ENCODE data around the gene PAN3.

PAN3 gene

DNA sequence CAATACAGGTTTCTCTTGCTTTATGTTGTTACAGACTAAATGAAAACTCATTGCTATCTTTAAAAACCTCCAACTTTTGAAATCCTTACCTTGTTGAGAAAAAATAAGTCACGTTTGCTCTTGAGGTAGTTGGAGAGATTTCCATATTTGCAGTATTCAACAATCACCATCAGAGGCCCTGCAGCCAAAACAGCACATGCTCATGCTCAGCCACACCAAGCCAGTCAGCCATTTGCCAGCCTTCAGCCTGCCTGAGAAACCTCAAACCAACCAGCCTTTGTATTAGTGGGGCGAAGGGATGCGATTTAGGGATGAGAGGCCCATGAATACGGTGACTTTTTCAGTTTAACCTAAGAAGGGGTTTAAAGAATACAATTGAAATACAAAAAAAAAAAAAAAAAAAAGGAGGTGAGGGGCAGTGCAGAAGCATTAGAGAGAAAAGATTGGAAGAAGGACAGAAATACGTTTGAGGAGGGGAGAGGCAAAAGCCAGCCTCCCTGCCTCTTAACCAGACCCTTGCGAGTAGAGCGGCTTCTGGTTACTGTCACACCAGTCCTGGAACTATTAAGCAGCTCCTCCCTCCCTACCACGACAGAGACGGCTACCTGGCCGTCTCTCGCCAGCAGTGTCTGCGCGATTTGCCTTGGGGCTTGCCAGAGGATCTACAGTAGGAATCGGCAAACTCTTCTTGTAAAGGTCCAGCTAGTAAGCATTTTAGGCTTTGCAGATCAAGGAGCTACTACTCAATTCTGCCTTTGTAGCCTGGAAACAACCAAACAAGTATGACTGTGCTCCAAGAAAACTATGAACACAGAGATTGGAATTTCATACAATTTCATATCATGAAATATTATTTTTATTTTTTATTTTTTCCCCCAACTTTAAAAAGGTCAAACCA, 189.3 kb downstream of the PAN3 start:
- no peaks in the 10 kb centered on the region for H3K79me2 ChIP-seq (ENCODE audit: insufficient read depth, low read length)
- no peaks in the 10 kb centered on the region for H3K27me3 ChIP-seq (ENCODE audit: insufficient read depth, low read length)
- no peaks in the 10 kb centered on the region for H4K20me1 ChIP-seq (ENCODE audit: insufficient read depth, low read length)
- no peak overlapping the region for H3K27ac ChIP-seq (ENCODE audit: low read depth, low read length, poor library complexity, severe bottlenecking)
- H3K4me1 ChIP-seq (ENCODE audit: insufficient read depth, low read length, severe bottlenecking) = no peaks in the 10 kb centered on the region
- no peak overlapping the region for H3K9ac ChIP-seq (ENCODE audit: low read length)
- no peak overlapping the region for H3K4me2 ChIP-seq (ENCODE audit: low read length)
- no peak overlapping the region for H2AFZ ChIP-seq (ENCODE audit: low read length)
- no peaks in the 10 kb centered on the region for H3K9me3 ChIP-seq (ENCODE audit: low read length)
- H3K4me3 ChIP-seq (ENCODE audit: low read depth, low read length, poor library complexity, severe bottlenecking) = no peak overlapping the region
- TF ChIP-seq EZH2 (IDR thresholded peaks at IDR 0.05; ENCODE audit: borderline replicate concordance, low read length) (no peak), CTCF (IDR thresholded peaks at IDR 0.05; ENCODE audit: low read length) (no peak)
- H3K9me2 ChIP-seq (ENCODE audit: low read depth, low read length) = no peaks in the 10 kb centered on the region
- H3K36me3 ChIP-seq (ENCODE audit: insufficient read depth, low read length) = no peaks in the 10 kb centered on the region
- H3F3A ChIP-seq (ENCODE audit: insufficient read depth, low read length) = no peaks in the 10 kb centered on the region

DNA sequence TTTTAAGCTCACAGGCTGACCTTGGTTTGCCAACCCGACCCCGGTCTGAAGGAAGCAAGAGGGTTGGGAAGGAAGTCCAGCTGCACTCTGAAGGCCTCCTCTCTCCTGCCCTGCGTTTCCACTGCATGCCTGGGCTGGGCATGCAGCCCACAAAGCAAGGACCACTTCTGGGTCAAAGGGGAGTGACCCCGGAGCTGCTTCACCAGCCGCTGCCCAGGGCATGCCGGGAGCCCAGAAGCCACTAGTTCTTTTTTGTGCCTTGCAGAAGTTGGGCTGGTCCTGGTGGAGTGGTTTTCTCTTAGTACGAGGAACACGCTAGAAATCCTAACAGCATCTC, 189.9 kb downstream of the PAN3 start:
- Histone ChIP-seq H3K9me3 (ENCODE audit: low read length) (no peaks in the 10 kb centered on the region), H3F3A (ENCODE audit: insufficient read depth, low read length) (no peaks in the 10 kb centered on the region), H4K20me1 (ENCODE audit: insufficient read depth, low read length) (no peaks in the 10 kb centered on the region), H3K79me2 (ENCODE audit: insufficient read depth, low read length) (no peaks in the 10 kb centered on the region), H3K9ac (ENCODE audit: low read length) (no peak overlapping the region), H2AFZ (ENCODE audit: low read length) (no peak overlapping the region), H3K9me2 (ENCODE audit: low read depth, low read length) (no peaks in the 10 kb centered on the region), H3K4me2 (ENCODE audit: low read length) (no peak overlapping the region), H3K27me3 (ENCODE audit: insufficient read depth, low read length) (no peaks in the 10 kb centered on the region), H3K4me3 (ENCODE audit: low read depth, low read length, poor library complexity, severe bottlenecking) (no peak overlapping the region), H3K36me3 (ENCODE audit: insufficient read depth, low read length) (no peaks in the 10 kb centered on the region), H3K4me1 (ENCODE audit: insufficient read depth, low read length, severe bottlenecking) (no peaks in the 10 kb centered on the region), H3K27ac (ENCODE audit: low read depth, low read length, poor library complexity, severe bottlenecking) (no peak overlapping the region)
- TF ChIP-seq EZH2 (IDR thresholded peaks at IDR 0.05; ENCODE audit: borderline replicate concordance, low read length) (no peak), CTCF (IDR thresholded peaks at IDR 0.05; ENCODE audit: low read length) (no peak)

GRCh38 chr13:28329395-28330158, 191.2 kb downstream of the PAN3 start:
- H3K4me2 ChIP-seq (ENCODE audit: low read length) = no peak overlapping the region
- no peaks in the 10 kb centered on the region for H3K9me3 ChIP-seq (ENCODE audit: low read length)
- H3K9me2 ChIP-seq (ENCODE audit: low read depth, low read length) = no peaks in the 10 kb centered on the region
- no peak overlapping the region for H3K4me3 ChIP-seq (ENCODE audit: low read depth, low read length, poor library complexity, severe bottlenecking)
- no peak overlapping the region for H2AFZ ChIP-seq (ENCODE audit: low read length)
- H4K20me1 ChIP-seq (ENCODE audit: insufficient read depth, low read length) = no peaks in the 10 kb centered on the region
- no peaks in the 10 kb centered on the region for H3K79me2 ChIP-seq (ENCODE audit: insufficient read depth, low read length)
- no peaks in the 10 kb centered on the region for H3K36me3 ChIP-seq (ENCODE audit: insufficient read depth, low read length)
- H3K9ac ChIP-seq (ENCODE audit: low read length) = no peak overlapping the region
- H3K27ac ChIP-seq (ENCODE audit: low read depth, low read length, poor library complexity, severe bottlenecking) = no peak overlapping the region
- H3F3A ChIP-seq (ENCODE audit: insufficient read depth, low read length) = no peaks in the 10 kb centered on the region
- TF ChIP-seq EZH2 (IDR thresholded peaks at IDR 0.05; ENCODE audit: borderline replicate concordance, low read length) (no peak), CTCF (IDR thresholded peaks at IDR 0.05; ENCODE audit: low read length) (no peak)
- no peaks in the 10 kb centered on the region for H3K4me1 ChIP-seq (ENCODE audit: insufficient read depth, low read length, severe bottlenecking)
- no peaks in the 10 kb centered on the region for H3K27me3 ChIP-seq (ENCODE audit: insufficient read depth, low read length)

All from OCI-LY1 (cell line).